Gastroesophageal sphincter (tissue), 4 donors: ENCODE measurements around the gene ISOC2. TPM values are rescaled to one million over a fixed set of nuclear protein-coding genes. Genes with fewer than 3 reads are reported as not detected.
"Not testable (repeated sequence)": the region's sequence is repeated elsewhere in the genome, so short reads cannot be mapped to it uniquely, and the experiment has no call there.

ENCODE experiments used
- ATAC-seq: fragments of 150-250 bp; one replicate; pipeline ENCODE4 v1.9.1; 2016; ENCODE audit warnings: mild to moderate bottlenecking, moderate library complexity
- H3K27ac ChIP-seq, 4 donors: fragments of 200-600 bp; sonication (generic) in 3 of 4; 1 replicate in 3 of 4; 2 replicates in 1 of 4; pipeline ENCODE4 v1.5.1; 2016 to 2019
- H3K27me3 ChIP-seq: fragments of 200-600 bp; sonication (generic); one replicate; pipeline ENCODE4 v1.5.1; 2019
- H3K36me3 ChIP-seq, 2 donors: fragments of 200-600 bp; sonication (generic); one replicate each; pipeline ENCODE4 v1.5.1; 2019; ENCODE audit warnings: control low read depth in 1 of 2
- H3K4me1 ChIP-seq, 3 donors: fragments of 200-600 bp; sonication (generic); 1 replicate in 2 of 3; 2 replicates in 1 of 3; pipeline ENCODE4 v1.5.1; 2016 to 2019; ENCODE audit warnings: control low read depth in 2 of 3
- H3K4me3 ChIP-seq, 2 donors: fragments of 200-600 bp; sonication (generic); one replicate each; pipeline ENCODE4 v1.5.1; 2019; ENCODE audit warnings: mild to moderate bottlenecking in 1 of 2, moderate library complexity in 1 of 2
- H3K9me3 ChIP-seq, 3 donors: fragments of 200-600 bp; sonication (generic); one replicate each; pipeline ENCODE4 v1.5.1; 2017 to 2019; ENCODE audit warnings: control low read depth in 2 of 3
- CTCF ChIP-seq, 4 experiments: fragments of 200-600 bp in 2 of 4; fragments of 450-650 bp in 2 of 4; sonication (generic) in 1 of 4; IDR thresholded peaks; one replicate each; pipeline ENCODE4 v1.5.1; 2017 to 2019; ENCODE audit warnings: antibody characterized with exemption in 4 of 4, mild to moderate bottlenecking in 2 of 4, moderate library complexity in 2 of 4
- EP300 ChIP-seq: sonication (generic); formaldehyde crosslinking; IDR thresholded peaks from one replicate; pipeline ENCODE4 v1.6.1; 2017; ENCODE audit warnings: antibody characterized with exemption, mild to moderate bottlenecking
- POLR2A ChIP-seq, 2 donors: fragments of 450-650 bp; IDR thresholded peaks; one replicate each; pipeline ENCODE4 v1.6.1; 2017; ENCODE audit warnings: antibody characterized with exemption in 2 of 2, mild to moderate bottlenecking in 2 of 2, moderate library complexity in 1 of 2
- POLR2AphosphoS5 ChIP-seq: sonication (generic); formaldehyde crosslinking; IDR thresholded peaks from one replicate; pipeline ENCODE4 v1.6.1; 2017; ENCODE audit warnings: antibody characterized with exemption
- WGBS, 2 donors: methylation state at CpG; one replicate each; pipeline ENCODE4 v1.1.5; 2018; ENCODE audit warnings: low coverage in 1 of 2; 5-methylcytosine and 5-hydroxymethylcytosine counted together
- total RNA-seq, 4 donors: library from RNA; depleted of rRNA; stranded (reverse); fragments of >200 nt; gene quantifications; one replicate each; pipeline ENCODE4 v1.1.0, GENCODE V29; 2016

ISOC2 gene
- total RNA-seq, 4 donors from 2014 or later: 39.0 to 78.5 (median 63.8) TPM

GRCh38 chr19:55431183-55431582, 30.3 kb downstream of the ISOC2 start:
- 100% methylated on average over 1 of the region's 1 CpG for WGBS, 2 donors
- Histone ChIP-seq H3K27ac (no peak overlapping the region), H3K36me3 (no peaks in the 10 kb centered on the region), H3K4me3 (no peak overlapping the region), H3K4me1 (peaks cover 0 to 9% (median 0%) of the 10 kb centered on the region in 3 donors), H3K27me3 (peaks cover 87% of the 10 kb centered on the region), H3K9me3 (no peaks in the 10 kb centered on the region)
- TF ChIP-seq POLR2AphosphoS5: no peak
- no peak for ATAC-seq

GRCh38 chr19:55426042-55426441, 35.4 kb downstream of the ISOC2 start:
- Histone ChIP-seq H3K27ac (no peak overlapping the region), H3K4me1 (no peaks in the 10 kb centered on the region), H3K4me3 (no peak overlapping the region), H3K27me3 (peaks cover 81% of the 10 kb centered on the region), H3K36me3 (no peaks in the 10 kb centered on the region), H3K9me3 (no peaks in the 10 kb centered on the region)
- 66 to 75% methylated on average over 2 of the region's 2 CpGs for WGBS, 2 donors
- no peak for ATAC-seq
- TF ChIP-seq POLR2AphosphoS5 (no peak), POLR2A (IDR thresholded peaks at IDR 0.05) (no peak), EP300 (no peak), CTCF (IDR thresholded peaks at IDR 0.05) (no peak)

GRCh38 chr19:55424518-55424917, 36.9 kb downstream of the ISOC2 start:
- H3K27ac ChIP-seq: no peak overlapping the region
- 82% methylated on average over 3 of the region's 3 CpGs; no CpG with 5 or more reads in 1 of the 2 donors for WGBS, 2 donors
- TF ChIP-seq EP300 (no peak), POLR2A (IDR thresholded peaks at IDR 0.05) (no peak), CTCF (IDR thresholded peaks at IDR 0.05) (no peak), POLR2AphosphoS5 (no peak)

GRCh38 chr19:55423225-55424005, 38.0 kb downstream of the ISOC2 start:
- no peak for ATAC-seq
- no peak overlapping the region for H3K27ac ChIP-seq
- no peak for TF ChIP-seq POLR2A (IDR thresholded peaks at IDR 0.05)
- no peak for TF ChIP-seq CTCF (IDR thresholded peaks at IDR 0.05)
- TF ChIP-seq EP300: no peak
- TF ChIP-seq POLR2AphosphoS5: no peak
- WGBS, 2 donors: 55 to 58% methylated on average over 6 to 13 of the region's 13 CpGs
- no peaks in the 10 kb centered on the region for H3K4me1 ChIP-seq
- H3K4me3 ChIP-seq: no peak overlapping the region
- H3K27me3 ChIP-seq: peaks cover 71% of the 10 kb centered on the region
- no peaks in the 10 kb centered on the region for H3K9me3 ChIP-seq
- no peaks in the 10 kb centered on the region for H3K36me3 ChIP-seq

More at GRCh38 chr19:55424518-55424917, 36.9 kb downstream of the ISOC2 start:
- Histone ChIP-seq H3K4me3 (no peak overlapping the region), H3K36me3 (no peaks in the 10 kb centered on the region), H3K4me1 (no peaks in the 10 kb centered on the region), H3K9me3 (no peaks in the 10 kb centered on the region), H3K27me3 (peaks cover 73% of the 10 kb centered on the region)
- ATAC-seq: no peak

DNA sequence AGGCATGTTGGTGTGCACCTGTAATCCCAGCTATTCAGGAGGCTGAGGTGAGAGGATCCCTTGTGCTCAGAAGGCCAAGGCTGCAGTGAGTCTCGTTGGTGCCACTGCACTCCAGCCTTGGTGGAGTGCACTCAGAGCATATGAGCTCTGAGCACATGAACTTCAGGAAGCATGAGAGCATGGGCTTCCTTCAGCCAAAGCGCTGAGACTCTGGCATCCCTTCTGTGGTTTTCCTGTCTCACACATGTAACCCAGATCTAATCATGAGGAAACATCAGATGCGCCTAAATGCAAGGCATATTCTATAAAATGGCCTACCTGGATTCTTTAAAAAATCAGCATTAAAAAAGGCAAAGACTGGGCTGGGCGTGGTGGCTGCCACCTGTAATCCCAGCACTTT, 40.2 kb downstream of the ISOC2 start:
- 55 to 73% methylated on average over 3 to 4 of the region's 4 CpGs for WGBS, 2 donors
- H3K4me1 ChIP-seq, ATAC-seq, H3K9me3 ChIP-seq, H3K4me3 ChIP-seq, H3K36me3 ChIP-seq, H3K27ac ChIP-seq: not testable (repeated sequence)
- peaks cover 53% of the 10 kb centered on the region for H3K27me3 ChIP-seq

GRCh38 chr19:55419624-55420236, 41.7 kb downstream of the ISOC2 start:
- Histone ChIP-seq H3K9me3 (no peaks in the 10 kb centered on the region), H3K27ac (no peak overlapping the region), H3K4me1 (no peaks in the 10 kb centered on the region), H3K4me3 (no peak overlapping the region), H3K36me3 (no peaks in the 10 kb centered on the region), H3K27me3 (peaks cover 40% of the 10 kb centered on the region)
- TF ChIP-seq POLR2A (IDR thresholded peaks at IDR 0.05) (no peak), POLR2AphosphoS5 (no peak), CTCF (IDR thresholded peaks at IDR 0.05) (no peak), EP300 (no peak)
- WGBS, 2 donors: 33 to 80% methylated on average over 1 to 2 of the region's 5 CpGs
- ATAC-seq: no peak
